CD1c-positive myeloid dendritic cell (primary cell): ENCODE measurements around the gene NKTR.
A peak's percentile ranks its signal among the peaks of the same experiment; 100 is the strongest.
"Not testable (repeated sequence)": the region's sequence is repeated elsewhere in the genome, so short reads cannot be mapped to it uniquely, and the experiment has no call there.

Experiments
- DNase-seq: peaks from one replicate; pipeline ENCODE4 v3.0.0-alpha.2; 2016; ENCODE audit errors: extremely low spot score

NKTR gene

GRCh38 chr3:42600111-42600957, at the start of gene NKTR:
Gene NKTR (plus strand): TSS chr3:42600686. CDS start chr3:42601007, 321 bp downstream.
- DNase-seq: peak; percentile 98

- DNase-seq: no peak
These were observed 47.7 kb upstream of the NKTR start for GRCh38 chr3:42552830-42553229.

GRCh38 chr3:42556089-42556632, 44.3 kb upstream of the NKTR start:
- no peak for DNase-seq

GRCh38 chr3:42556817-42557216, 43.7 kb upstream of the NKTR start:
- not testable (repeated sequence) for DNase-seq

- DNase-seq: no peak
These were observed 42.6 kb upstream of the NKTR start for GRCh38 chr3:42557854-42558253.

- no peak for DNase-seq
These were observed 38.2 kb upstream of the NKTR start for GRCh38 chr3:42562047-42562907.

- no peak for DNase-seq
These were observed 30.8 kb upstream of the NKTR start for GRCh38 chr3:42569593-42570142.

GRCh38 chr3:42572278-42572677, 28.2 kb upstream of the NKTR start:
- DNase-seq: peak; percentile 32

- no peak for DNase-seq
These were observed 25.2 kb upstream of the NKTR start for GRCh38 chr3:42575137-42575741.

GRCh38 chr3:42578054-42578453, 22.4 kb upstream of the NKTR start:
- no peak for DNase-seq

GRCh38 chr3:42579346-42579745, 21.1 kb upstream of the NKTR start:
- not testable (repeated sequence) for DNase-seq

GRCh38 chr3:42581400-42581708, 19.1 kb upstream of the NKTR start:
- no peak for DNase-seq

- peak; percentile 94 for DNase-seq
These were observed 18.6 kb upstream of the NKTR start, which contains the start of gene SEC22C for GRCh38 chr3:42581709-42582473. Gene SEC22C (minus strand): TSS chr3:42581967. CDS start chr3:42569046, 12,921 bp downstream.

GRCh38 chr3:42582474-42583070, 17.9 kb upstream of the NKTR start:
- no peak for DNase-seq

GRCh38 chr3:42588625-42589024, 11.9 kb upstream of the NKTR start:
- DNase-seq: no peak

GRCh38 chr3:42589382-42590109, 10.9 kb upstream of the NKTR start:
- no peak for DNase-seq

- peak; percentile 10 for DNase-seq
These were observed 9.3 kb upstream of the NKTR start for GRCh38 chr3:42590989-42591756.

- peak; percentile 12 for DNase-seq
These were observed 8.7 kb upstream of the NKTR start for GRCh38 chr3:42591811-42592210.

GRCh38 chr3:42593635-42594034, 6.9 kb upstream of the NKTR start:
- no peak for DNase-seq
